Eye (tissue), 1 donor: ENCODE results near the gene LRIG1.

ENCODE experiments used
- DNase-seq: peaks from one replicate; pipeline ENCODE4 v3.0.0-alpha.2; 2015

Gene LRIG1

GRCh38 chr3:66381626-66382025 is 119.2 kb downstream of the LRIG1 start:
- DNase-seq = no peak

- DNase-seq = no peak
Measured at GRCh38 chr3:66380200-66380932, 120.5 kb downstream of the LRIG1 start.

GRCh38 chr3:66379565-66379964 is 121.3 kb downstream of the LRIG1 start:
- DNase-seq = no peak

DNA sequence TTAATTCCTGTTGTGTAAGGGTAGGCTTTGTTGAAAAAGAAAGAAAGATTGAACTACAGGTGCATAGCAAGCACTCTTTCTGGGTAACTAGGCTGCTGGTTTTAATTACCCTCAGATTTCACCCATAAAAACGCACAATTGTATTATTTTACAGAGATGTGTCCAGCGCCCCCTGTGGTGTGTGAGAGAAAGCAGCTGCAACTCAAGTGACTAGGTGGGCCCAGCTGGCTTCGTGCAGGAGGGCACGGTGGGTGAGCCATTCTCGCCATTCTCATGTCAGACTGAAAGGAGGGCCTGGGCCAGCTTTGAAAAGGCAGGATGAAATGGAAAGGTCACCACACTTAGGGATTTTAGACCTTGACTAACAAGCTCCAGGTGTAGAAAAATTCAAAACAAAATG is 122.6 kb downstream of the LRIG1 start:
- peak; percentile 59 for DNase-seq

- no peak for DNase-seq
Measured at GRCh38 chr3:66377800-66378199, 123.0 kb downstream of the LRIG1 start.

- DNase-seq = no peak
Measured at GRCh38 chr3:66376568-66376967, 124.3 kb downstream of the LRIG1 start.

DNA sequence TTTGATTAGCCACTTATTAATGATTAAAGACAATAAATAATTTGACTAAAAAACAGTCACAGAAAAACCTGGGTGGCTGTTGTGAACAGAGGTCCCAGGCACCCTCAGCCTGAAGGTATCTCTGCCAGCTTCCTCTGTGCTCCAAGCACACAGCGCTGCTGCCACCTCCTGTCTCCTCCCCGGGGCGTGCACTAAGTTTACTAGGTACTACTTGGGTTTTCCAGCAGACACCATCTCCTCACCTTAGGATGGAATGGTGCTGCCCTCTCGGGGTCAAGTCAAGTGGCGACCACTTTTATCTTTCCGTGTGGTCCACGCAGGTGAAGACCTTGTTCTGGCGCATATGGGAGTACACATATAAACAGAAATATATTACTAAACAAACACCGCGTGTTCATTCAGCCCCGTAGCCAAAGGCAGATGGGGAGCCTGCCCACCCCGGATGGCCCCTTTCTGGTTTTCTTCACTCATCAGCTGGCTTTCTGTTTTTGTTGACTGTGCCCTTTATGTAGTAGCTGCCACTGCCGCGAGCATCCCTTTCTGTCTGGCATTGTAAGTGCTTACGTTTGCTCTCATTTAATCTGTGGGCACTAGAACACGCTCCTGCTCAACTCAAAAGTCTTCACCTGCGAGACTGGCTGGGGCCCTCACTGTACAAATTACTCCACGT is 128.0 kb downstream of the LRIG1 start:
- no peak for DNase-seq

DNA sequence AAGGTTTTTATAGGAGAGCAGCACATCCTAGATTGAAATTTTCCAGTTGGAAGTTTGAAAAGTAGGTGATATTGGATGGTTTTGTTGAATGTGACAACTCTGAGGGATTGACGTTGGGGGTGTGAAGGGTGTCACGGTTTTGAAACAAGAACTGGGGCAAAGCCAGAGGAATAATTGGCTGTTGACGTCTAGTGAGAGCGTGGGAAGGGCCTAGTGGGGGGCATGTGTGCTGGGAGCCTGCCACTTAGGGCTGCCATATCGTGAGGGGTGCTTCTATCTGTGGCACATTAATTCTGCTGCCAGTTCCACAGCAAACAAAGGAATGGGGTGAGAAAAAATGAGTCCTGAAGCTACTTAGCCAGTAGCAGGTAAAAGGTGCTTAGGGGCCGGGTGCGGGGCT is 129.4 kb downstream of the LRIG1 start:
- no peak for DNase-seq

GRCh38 chr3:66370179-66370578 is 130.6 kb downstream of the LRIG1 start:
- DNase-seq = no peak

DNA sequence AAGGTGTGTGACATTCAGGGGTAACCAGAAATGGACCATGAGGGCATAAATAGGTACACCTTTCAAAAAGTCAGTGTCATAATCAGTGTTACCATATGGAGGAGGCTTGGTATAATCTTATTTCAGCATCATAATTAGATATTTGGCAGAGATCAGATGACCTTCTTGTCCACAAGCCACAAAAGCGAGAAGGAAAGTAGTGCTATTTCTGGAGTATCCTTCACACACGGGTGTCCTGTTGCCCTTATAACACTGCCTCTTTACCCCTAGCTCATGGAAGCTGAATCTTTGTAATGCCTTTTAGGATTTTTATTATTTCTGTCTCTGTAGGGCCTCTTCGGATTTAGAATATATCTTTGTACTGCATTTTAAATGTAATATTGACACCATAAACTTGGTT is 132.8 kb downstream of the LRIG1 start:
- no peak for DNase-seq

- DNase-seq = no peak
Measured at GRCh38 chr3:66366747-66367146, 134.1 kb downstream of the LRIG1 start.

GRCh38 chr3:66365080-66365479 is 135.7 kb downstream of the LRIG1 start:
- DNase-seq = no peak

GRCh38 chr3:66363148-66363547 is 137.7 kb downstream of the LRIG1 start:
- peak; percentile 71 for DNase-seq

GRCh38 chr3:66362541-66362941 is 138.3 kb downstream of the LRIG1 start:
- DNase-seq = peak; percentile 68

DNA sequence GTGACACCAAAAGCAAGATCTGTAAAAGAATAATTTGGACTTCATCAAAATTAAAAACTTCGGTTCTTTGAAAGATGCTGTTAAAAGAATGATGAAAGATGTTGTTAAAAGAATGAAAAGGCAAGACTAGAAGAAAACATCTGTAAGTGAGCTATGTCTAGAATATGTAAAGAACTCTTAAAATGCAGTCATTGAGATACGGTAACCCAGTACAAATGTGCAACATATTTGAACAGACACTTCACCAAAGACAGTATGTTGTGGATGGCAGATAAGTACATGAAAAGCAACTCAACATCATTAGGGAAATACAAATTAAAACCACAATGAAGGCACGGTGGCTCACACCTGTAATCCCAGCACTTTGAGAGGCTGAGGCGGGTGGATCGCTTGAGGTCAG is 139.5 kb downstream of the LRIG1 start:
- no peak for DNase-seq

DNA sequence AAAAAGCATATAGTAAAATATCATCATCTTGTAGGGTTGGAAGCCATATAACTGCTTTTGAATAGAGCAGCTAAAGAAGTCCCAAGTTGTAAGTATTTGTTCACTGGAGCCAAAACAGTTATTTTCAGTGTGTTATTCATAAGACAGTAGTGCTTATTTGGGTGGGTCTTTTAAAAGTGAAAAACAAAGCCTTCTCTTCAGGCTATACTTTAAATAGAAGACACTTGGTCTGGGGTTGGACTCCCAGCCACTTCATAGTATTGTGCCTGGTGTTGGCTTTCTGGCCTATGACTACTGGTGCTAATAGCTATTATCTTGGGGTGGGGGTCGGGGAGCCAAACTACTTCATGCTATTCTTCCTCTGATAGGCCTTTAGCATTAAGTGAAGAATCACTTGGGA is 144.8 kb downstream of the LRIG1 start:
- no peak for DNase-seq

DNA sequence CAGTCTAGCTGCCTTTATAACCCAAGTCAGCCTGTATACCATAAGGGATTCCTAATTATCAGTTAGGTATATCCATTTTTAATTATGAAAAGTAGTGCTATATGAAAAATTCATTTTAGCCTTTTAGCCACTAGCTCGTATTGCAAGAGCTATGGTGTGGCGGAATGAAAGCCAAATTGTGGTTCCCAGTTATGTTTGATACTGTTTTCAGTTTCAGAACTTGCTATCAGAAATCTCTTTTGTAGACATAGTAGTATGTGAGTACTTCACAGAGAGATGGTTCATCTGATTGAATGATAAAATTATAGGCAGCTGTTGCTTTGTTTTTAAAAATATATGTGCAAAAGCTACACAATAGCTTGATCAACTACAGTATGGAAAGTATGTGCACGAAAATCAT is 145.4 kb downstream of the LRIG1 start:
- DNase-seq = no peak

DNA sequence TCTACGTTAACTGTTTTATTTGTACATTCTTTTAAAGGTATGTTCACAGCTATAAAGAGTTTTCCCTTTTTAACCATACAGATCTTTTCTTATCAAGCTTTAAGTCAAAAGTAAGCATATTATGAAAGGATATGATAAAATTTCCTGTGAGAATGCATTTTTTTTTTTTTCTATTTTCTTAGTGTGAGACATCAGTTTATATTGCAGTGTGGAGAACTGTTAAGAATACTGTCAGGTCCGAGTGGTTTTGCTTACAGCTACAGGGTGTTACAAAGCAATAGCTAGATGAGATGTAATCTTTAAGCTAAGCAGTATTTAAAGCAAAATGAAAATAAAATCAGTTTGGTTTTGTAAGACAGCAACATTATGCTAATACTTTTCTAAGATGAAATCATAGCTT is 146.8 kb downstream of the LRIG1 start:
- no peak for DNase-seq

- peak; percentile 37 for DNase-seq
Measured at GRCh38 chr3:66353530-66353929, 147.3 kb downstream of the LRIG1 start.

GRCh38 chr3:66353039-66353438 is 147.8 kb downstream of the LRIG1 start:
- DNase-seq = no peak

GRCh38 chr3:66350601-66351000 is 150.2 kb downstream of the LRIG1 start:
- no peak for DNase-seq

GRCh38 chr3:66348704-66349103 is 152.1 kb downstream of the LRIG1 start:
- peak; percentile 68 for DNase-seq

- DNase-seq = no peak
Measured at GRCh38 chr3:66344848-66345578, 155.8 kb downstream of the LRIG1 start.

- DNase-seq = no peak
Measured at GRCh38 chr3:66344391-66344811, 156.4 kb downstream of the LRIG1 start.
